Mammary epithelial cell (primary cell): ENCODE measurements around the gene SLX4.

Experiments used
- CTCF ChIP-seq, 2 donors: IDR thresholded peaks in 1 of 2; conservative IDR thresholded peaks in 1 of 2; 2 replicates each; pipeline ENCODE4 v1.5.1; 2011 to 2012; ENCODE audit warnings: inconsistent platforms in 2 of 2, low read length in 2 of 2, mild to moderate bottlenecking in 2 of 2, control low read depth in 1 of 2, low read depth in 1 of 2; ENCODE audit not compliant: insufficient read depth in 1 of 2; ENCODE audit errors: extremely low read depth in 1 of 2
- EZH2 ChIP-seq: IDR thresholded peaks from 2 replicates; pipeline ENCODE4 v1.6.1; 2012; ENCODE audit warnings: low read length, inconsistent platforms, borderline replicate concordance

DNA sequence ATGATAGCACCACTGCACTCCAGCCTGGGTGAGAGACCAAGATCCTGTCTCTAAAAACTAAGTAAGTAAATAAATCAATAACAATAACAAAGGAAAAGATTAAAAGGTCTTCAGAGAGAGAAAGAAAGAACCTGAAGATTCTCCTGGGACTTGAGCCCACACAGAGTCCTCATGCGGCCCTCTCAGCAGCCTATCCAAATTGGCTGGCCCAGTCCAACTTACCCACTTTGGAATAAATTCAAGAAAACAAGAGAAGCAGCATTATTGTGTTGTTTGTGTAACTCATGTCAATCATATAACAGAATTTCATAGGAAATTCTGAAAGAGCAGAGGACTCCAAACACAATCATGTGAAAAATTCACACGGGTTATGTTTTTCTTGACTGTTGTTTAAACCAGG is 3.8 kb downstream of the SLX4 start:
- TF ChIP-seq CTCF (conservative IDR thresholded peaks at IDR 0.05 in 1 of 2, IDR thresholded peaks at IDR 0.05 in 1 of 2; ENCODE audit: extremely low read depth in 1 of 2, insufficient read depth in 1 of 2, low read depth in 1 of 2, low read length in 2 of 2) (no peak), EZH2 (no peak)
